DND-41 (cell line): ENCODE results near the gene PCID2.
"Not testable (repeated sequence)": the region's sequence is repeated elsewhere in the genome, so short reads cannot be mapped to it uniquely, and the experiment has no call there.

Experiments used
- ATAC-seq: fragments of 200-7000 bp; cut with Tn5 transposase; 3 replicates; pipeline ENCODE4 v1.9.1; 2021; ENCODE audit warnings: low read depth; ENCODE audit not compliant: insufficient read depth
- DNase-seq: peaks from one replicate; pipeline ENCODE4 v3.0.0-alpha.2; 2020
- H2AFZ ChIP-seq: 2 replicates; pipeline ENCODE4 v1.6.0; 2012; ENCODE audit warnings: low read depth, low read length
- H3K27ac ChIP-seq: 2 replicates; pipeline ENCODE4 v1.5.1; 2012; ENCODE audit warnings: low read length, inconsistent platforms
- H3K27me3 ChIP-seq: fragments of 200-600 bp; sonication (generic); 2 replicates; pipeline ENCODE4 v1.6.0; 2012; ENCODE audit warnings: low read length, mild to moderate bottlenecking, inconsistent platforms; ENCODE audit not compliant: insufficient read depth, poor library complexity
- H3K36me3 ChIP-seq: 2 replicates; pipeline ENCODE4 v1.5.1; 2012; ENCODE audit warnings: low read length, inconsistent platforms; ENCODE audit not compliant: insufficient read depth
- H3K4me1 ChIP-seq: 2 replicates; pipeline ENCODE4 v1.5.1; 2012; ENCODE audit warnings: mild to moderate bottlenecking, low read length; ENCODE audit not compliant: insufficient read depth
- H3K4me2 ChIP-seq: 2 replicates; pipeline ENCODE4 v1.6.0; 2012; ENCODE audit warnings: mild to moderate bottlenecking, moderate library complexity, low read length, inconsistent platforms; ENCODE audit not compliant: insufficient read depth
- H3K4me3 ChIP-seq, 2 experiments: fragments of 200-600 bp in 1 of 2; shearing (Covaris generic) in 1 of 2; 2 replicates each; pipeline ENCODE4 v1.5.1; 2012 to 2016; ENCODE audit warnings: inconsistent platforms in 2 of 2, low read length in 2 of 2, mild to moderate bottlenecking in 2 of 2, low read depth in 1 of 2, moderate library complexity in 1 of 2
- H3K79me2 ChIP-seq: 2 replicates; pipeline ENCODE4 v1.6.0; 2012; ENCODE audit warnings: low read length, inconsistent platforms; ENCODE audit not compliant: insufficient read depth
- H3K9ac ChIP-seq: 2 replicates; pipeline ENCODE4 v1.6.0; 2012; ENCODE audit warnings: low read depth, mild to moderate bottlenecking, inconsistent platforms, low read length, moderate library complexity
- H3K9me3 ChIP-seq: 2 replicates; pipeline ENCODE4 v1.5.1; 2012; ENCODE audit warnings: low read length, moderate library complexity, mild to moderate bottlenecking, inconsistent platforms; ENCODE audit not compliant: insufficient read depth, severe bottlenecking
- H4K20me1 ChIP-seq: 2 replicates; pipeline ENCODE4 v1.6.0; 2012; ENCODE audit warnings: low read length; ENCODE audit not compliant: insufficient read depth
- EZH2 ChIP-seq: IDR thresholded peaks from 3 replicates; pipeline ENCODE4 v1.6.1; 2012; ENCODE audit warnings: borderline replicate concordance, low read depth, mild to moderate bottlenecking, moderate library complexity, low read length, inconsistent platforms; ENCODE audit not compliant: severe bottlenecking
- TF ChIP-seq, protein P1 (sequence below): IDR thresholded peaks from 2 replicates; pipeline ENCODE4 v1.5.1; 2012; ENCODE audit warnings: borderline replicate concordance, low read length, moderate library complexity, mild to moderate bottlenecking; ENCODE audit not compliant: poor library complexity, severe bottlenecking; ENCODE audit errors: extremely low read depth

The PCID2 gene

GRCh38 chr13:113208421-113209335 lies at the start of gene PCID2:
Gene PCID2, minus strand, starts transcription at chr13:113208669. Its CDS starts 35 bp downstream, at chr13:113208634.
- Histone ChIP-seq H3K9ac (peak within 1 kb of the TSS; percentile 99), H3K27ac (peak within 1 kb of the TSS; percentile 99), H3K36me3 (peaks cover 48% of the 10 kb centered on the region), H4K20me1 (peaks cover 57% of the 10 kb centered on the region), H2AFZ (peak within 1 kb of the TSS; percentile 91), H3K27me3 (no peaks in the 10 kb centered on the region), H3K4me1 (peaks cover 70% of the 10 kb centered on the region), H3K9me3 (no peaks in the 10 kb centered on the region), H3K79me2 (peaks cover 91% of the 10 kb centered on the region), H3K4me2 (peak within 1 kb of the TSS; percentile 84), H3K4me3 (peak within 1 kb of the TSS; percentile 83 to 88)
- no peak for TF ChIP-seq EZH2
- TF ChIP-seq, protein P1, sequence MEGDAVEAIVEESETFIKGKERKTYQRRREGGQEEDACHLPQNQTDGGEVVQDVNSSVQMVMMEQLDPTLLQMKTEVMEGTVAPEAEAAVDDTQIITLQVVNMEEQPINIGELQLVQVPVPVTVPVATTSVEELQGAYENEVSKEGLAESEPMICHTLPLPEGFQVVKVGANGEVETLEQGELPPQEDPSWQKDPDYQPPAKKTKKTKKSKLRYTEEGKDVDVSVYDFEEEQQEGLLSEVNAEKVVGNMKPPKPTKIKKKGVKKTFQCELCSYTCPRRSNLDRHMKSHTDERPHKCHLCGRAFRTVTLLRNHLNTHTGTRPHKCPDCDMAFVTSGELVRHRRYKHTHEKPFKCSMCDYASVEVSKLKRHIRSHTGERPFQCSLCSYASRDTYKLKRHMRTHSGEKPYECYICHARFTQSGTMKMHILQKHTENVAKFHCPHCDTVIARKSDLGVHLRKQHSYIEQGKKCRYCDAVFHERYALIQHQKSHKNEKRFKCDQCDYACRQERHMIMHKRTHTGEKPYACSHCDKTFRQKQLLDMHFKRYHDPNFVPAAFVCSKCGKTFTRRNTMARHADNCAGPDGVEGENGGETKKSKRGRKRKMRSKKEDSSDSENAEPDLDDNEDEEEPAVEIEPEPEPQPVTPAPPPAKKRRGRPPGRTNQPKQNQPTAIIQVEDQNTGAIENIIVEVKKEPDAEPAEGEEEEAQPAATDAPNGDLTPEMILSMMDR: no peak
- DNase-seq: peak; percentile 90
- ATAC-seq: peak; percentile 77

- H3K36me3 ChIP-seq: peaks cover 86% of the 10 kb centered on the region
- not testable (repeated sequence) for ATAC-seq, H2AFZ ChIP-seq, H3K4me1 ChIP-seq, DNase-seq, H3K9me3 ChIP-seq, H3K27ac ChIP-seq, H3K4me2 ChIP-seq, H4K20me1 ChIP-seq, H3K79me2 ChIP-seq, H3K9ac ChIP-seq, H3K27me3 ChIP-seq, H3K4me3 ChIP-seq
Observed at GRCh38 chr13:113257908-113258307, 49.4 kb upstream of the PCID2 start.

GRCh38 chr13:113252516-113253095 lies 44.1 kb upstream of the PCID2 start:
- H4K20me1 ChIP-seq: peaks cover 5% of the 10 kb centered on the region
- H3K36me3 ChIP-seq: peaks cover 94% of the 10 kb centered on the region

More at GRCh38 chr13:113252516-113253095, 44.1 kb upstream of the PCID2 start:
- no peak overlapping the region for H3K4me2 ChIP-seq
- ATAC-seq (no peak), DNase-seq (no peak)
- TF ChIP-seq, protein P1: no peak
- no peak for TF ChIP-seq EZH2
- H3K9ac ChIP-seq: no peak overlapping the region
- H3K9me3 ChIP-seq: no peaks in the 10 kb centered on the region
- no peak overlapping the region for H2AFZ ChIP-seq
- H3K79me2 ChIP-seq: no peaks in the 10 kb centered on the region
- no peaks in the 10 kb centered on the region for H3K4me1 ChIP-seq
- no peak overlapping the region for H3K4me3 ChIP-seq
- H3K27ac ChIP-seq: no peak overlapping the region
- H3K27me3 ChIP-seq: no peaks in the 10 kb centered on the region
